GM19452 (cell line): ENCODE data around the gene NRROS.

ENCODE experiments used
- ATAC-seq: cut with Tn5 transposase; IDR thresholded peaks from one replicate; pipeline ENCODE4 v1.9.1; 2021; ENCODE audit not compliant: unreplicated experiment

Gene NRROS

GRCh38 chr3:196677353-196677752 lies 37.9 kb downstream of the NRROS start:
- no peak for ATAC-seq

- no peak for ATAC-seq
These were observed 38.4 kb downstream of the NRROS start for GRCh38 chr3:196677931-196678330.

DNA sequence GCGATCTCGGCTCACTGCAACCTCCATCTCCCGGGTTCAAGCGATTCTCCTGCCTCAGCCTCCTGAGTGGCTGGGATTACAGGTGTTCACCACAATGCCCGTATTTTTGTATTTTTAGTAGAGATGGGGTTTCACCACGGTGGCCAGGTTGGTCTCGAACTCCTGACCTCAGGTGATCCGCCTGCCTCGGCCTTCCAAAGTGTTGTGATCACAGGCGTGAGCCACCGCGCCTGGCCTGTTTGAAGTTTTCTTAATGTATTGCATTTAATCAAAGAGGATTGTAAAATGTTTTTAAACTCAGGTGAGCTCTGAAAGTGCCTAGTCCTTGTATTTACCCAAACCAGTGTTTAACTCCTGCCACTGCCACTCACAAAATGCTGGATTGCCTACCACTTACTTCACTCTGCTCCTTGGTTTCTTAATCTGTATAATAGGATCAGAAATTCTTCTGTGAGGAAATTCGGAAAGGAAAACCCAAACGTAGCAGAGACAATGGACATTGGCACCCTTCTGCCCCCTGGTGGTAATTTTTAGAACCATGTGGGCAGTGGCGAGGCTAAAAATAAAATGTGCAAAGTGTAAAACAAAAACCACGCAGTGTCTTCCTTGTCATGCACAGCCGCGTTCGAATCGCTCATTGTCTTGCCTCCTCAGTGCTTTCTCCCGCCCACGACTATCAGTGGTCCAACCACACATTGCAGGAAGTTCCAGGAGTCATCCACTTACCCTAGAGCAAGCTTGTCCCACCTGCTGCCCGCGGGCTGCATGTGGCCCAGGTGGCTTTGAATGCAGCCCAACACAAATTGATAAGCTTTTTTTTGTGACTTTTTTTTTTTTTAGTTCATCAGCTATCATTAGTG lies 45.3 kb downstream of the NRROS start:
- peak; percentile 76 for ATAC-seq

DNA sequence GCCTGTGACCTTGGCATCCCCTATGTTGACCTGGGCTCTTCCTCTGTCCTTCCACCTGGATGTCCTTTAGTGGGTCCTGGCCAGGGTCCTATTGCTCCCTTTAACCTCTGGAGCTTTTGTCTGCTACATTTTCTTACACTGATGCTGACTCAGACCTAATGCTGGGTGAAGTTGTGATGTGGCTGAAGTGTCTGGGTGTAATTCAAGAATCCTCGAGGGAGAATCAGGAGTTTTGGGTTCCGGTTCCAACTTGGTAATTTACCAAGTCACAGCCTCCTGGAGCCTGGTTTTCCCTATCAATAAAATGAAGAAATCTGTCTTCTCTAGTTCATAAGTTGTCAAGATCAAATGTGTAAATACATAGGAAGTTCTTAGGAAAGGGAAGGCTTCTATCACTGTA lies 46.9 kb downstream of the NRROS start:
- ATAC-seq = no peak

DNA sequence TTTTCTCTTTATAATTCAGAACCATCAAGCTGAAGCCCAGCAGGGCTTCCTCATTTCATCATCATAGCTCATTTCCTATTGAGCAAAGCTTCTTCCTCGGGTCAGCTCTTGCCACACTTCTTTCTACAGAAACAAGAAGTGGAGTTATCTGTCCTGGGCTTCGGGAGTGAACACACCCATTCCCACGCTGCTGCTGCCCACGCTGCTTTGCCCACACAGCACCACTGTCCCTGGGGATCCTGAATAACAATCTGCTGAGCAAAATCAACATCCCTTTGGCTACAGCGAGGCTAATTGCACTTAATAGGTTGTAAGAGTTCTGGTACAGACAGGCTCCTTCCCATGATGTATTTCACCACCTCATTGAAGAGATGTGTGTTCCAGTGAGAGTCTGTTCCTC lies 48.9 kb downstream of the NRROS start:
- no peak for ATAC-seq

- no peak for ATAC-seq
These were observed 50.6 kb downstream of the NRROS start for GRCh38 chr3:196689941-196690660.

DNA sequence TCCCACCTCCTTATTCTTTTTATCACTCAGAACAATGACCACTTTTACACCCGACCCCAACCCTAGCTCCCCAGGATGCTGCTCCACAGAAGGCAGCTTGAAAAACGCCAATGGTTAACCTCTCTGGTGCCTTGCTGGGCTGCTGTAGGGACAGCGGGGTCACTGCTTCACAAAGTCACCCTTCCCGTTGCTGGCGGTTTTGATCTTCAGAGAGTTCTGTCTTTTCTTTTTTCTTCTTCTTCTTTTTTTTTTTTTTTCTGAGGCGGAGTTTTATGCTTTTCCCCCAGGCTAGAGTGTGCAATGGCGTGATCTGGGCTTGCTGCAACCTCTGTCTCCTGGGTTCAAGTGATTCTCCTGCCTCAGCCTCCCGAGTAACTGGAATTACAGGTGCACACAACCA lies 51.9 kb downstream of the NRROS start:
- no peak for ATAC-seq

GRCh38 chr3:196694202-196694638 lies 54.7 kb downstream of the NRROS start:
- no peak for ATAC-seq

DNA sequence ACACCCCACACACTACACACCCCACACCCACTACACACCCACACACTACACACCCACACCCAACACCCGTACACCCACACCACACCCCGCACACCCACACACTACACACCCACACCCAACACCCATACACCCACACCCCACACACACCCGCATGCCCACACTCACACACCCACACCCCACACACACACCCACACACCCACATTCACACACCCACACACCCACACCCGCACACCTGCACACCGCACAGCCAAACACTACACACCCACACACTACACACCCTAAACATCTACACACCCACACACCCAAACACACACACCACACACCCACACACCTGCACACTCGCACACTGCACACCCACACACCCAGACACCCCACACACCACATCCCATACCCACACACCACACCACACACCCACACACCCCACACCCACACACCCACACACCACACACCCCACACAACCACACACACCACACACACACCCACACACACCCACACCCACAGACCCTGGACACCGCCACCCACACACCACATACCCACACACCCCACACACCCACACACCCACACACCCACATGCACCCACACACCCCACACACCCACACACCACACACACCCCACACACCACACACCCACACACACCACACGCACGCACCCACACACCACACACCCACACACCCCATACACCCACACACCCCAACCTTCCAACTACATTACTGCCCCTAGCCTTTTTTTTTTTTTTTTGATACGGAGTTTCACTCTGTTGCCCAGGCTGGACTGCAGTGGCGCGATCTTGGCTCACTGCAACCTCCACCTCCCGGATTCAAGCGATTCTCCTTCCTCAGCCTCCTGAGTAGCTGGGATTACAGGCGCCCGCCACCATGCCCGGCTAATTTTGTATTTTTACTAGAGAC lies 55.7 kb downstream of the NRROS start:
- ATAC-seq = no peak

GRCh38 chr3:196695849-196696226 lies 56.3 kb downstream of the NRROS start:
- no peak for ATAC-seq

DNA sequence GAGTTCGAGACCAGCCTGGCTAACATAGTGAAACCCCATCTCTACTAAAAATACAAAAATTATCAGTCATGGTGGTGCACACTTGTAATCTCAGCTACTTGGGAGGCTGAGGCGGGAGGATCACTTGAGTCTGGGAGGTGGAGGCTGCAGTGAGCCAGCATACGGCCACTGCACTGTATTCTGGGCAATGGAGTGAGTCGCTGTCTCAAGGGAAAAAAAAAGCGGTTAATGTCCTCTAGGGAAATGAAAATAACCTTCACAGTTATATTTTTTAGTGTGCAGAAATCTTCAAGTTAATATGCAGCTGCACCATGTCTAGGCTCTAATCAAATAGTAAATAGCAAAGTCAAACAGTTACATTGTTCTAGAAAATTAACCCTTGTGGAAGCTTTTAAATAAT lies 57.8 kb downstream of the NRROS start:
- ATAC-seq = no peak

GRCh38 chr3:196699749-196700148 lies 60.3 kb downstream of the NRROS start:
- ATAC-seq = no peak

DNA sequence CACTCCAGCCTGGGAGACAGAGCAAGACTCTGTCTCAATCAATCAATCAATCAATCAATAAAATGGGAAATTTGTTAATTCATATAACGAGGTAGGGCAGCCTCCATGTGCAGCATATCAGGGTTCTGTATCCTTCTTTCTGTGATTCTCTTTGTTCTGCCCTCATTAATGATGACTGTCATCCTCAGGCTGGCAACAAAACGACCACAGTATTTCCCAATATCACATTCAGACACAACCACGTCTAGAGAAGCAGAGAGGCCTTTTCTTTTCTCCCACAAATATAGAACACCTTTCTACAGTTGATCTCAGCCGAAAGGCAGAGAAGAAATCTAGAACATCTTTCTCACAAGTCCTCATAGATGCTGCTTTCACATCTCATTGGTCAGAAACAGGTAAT lies 61.3 kb downstream of the NRROS start:
- no peak for ATAC-seq

GRCh38 chr3:196706327-196706726 lies 66.8 kb downstream of the NRROS start:
- ATAC-seq = no peak

GRCh38 chr3:196706731-196707130 lies 67.2 kb downstream of the NRROS start:
- no peak for ATAC-seq

GRCh38 chr3:196707566-196707965 lies 68.1 kb downstream of the NRROS start:
- no peak for ATAC-seq

DNA sequence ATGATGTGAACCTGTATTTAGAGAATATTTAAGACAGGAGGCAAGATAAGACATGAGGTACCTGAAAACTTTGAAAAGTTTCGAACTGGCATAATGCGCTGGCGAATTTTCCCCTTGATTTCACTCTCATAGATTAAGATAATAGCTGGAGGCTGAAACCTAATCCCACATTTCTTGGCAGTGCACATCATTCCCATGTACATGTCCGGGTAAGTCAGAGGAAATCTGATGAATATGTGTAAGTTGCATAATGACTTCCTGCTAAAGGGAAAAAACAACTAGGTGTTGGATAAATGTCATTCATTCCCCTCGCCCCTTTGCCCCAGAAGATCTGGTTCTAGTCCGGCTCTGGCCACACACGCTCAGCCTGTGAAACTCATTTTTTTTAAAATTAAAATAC lies 69.0 kb downstream of the NRROS start:
- no peak for ATAC-seq
